ENCODE measurements around the gene ZG16.
A peak's percentile ranks its signal among the peaks of the same experiment; 100 is the strongest.
"Not testable (repeated sequence)": the region's sequence is repeated elsewhere in the genome, so short reads cannot be mapped to it uniquely, and the experiment has no call there.

ZG16 gene, protein sequence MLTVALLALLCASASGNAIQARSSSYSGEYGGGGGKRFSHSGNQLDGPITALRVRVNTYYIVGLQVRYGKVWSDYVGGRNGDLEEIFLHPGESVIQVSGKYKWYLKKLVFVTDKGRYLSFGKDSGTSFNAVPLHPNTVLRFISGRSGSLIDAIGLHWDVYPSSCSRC

DNA sequence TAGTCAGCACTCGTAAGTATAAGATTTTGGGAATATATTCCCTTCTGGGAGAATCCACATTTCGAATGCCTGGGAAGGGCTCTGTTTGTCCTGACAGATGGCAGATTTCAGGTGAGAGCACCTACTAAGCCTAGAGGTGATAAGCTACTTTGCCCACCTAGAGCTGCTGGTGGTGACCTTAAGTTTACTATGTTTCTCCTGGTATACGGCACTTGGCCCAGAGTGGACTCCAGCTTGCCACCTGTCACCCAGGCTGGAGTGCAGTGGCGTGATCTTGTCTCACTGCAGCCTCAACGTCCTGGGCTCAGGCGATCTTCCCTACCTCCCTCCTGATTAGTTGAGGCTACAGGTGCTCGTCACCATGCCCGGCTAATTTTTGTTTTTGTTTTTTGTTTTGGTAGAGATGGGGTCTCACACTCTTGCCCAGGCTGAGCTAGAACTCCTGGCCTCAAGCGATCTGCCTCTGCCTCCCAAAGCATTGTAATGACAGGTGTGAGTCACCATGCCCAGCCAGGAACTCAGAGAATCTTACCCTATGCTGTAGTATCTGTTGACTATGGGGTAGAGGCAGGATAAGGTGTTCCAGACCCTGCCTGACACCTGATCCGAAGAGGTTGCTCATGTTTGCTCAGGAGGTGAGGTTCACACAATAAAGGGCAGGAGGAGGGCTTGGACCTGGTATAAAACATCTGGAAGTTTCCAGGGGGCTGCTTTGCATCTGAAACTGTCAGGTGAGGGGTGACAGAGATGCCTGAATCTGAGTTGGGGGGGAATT is at the start of gene ZG16:
TSS of gene ZG16 (plus strand) at position 681 of the 775 bp plus-strand sequence. CDS start 1,011 bp downstream, outside the sequence.
- DNase-seq, result no peak

- DNase-seq, result no peak
Measured at GRCh38 chr16:29729116-29729521, 48.9 kb upstream of the ZG16 start.

GRCh38 chr16:29730649-29731048 is 47.4 kb upstream of the ZG16 start:
- no peak for DNase-seq

- DNase-seq, result peak; percentile 17
Measured at GRCh38 chr16:29731768-29732601, 46.1 kb upstream of the ZG16 start.

GRCh38 chr16:29734786-29735185 is 43.3 kb upstream of the ZG16 start:
- no peak for DNase-seq

- DNase-seq, result no peak
Measured at GRCh38 chr16:29736112-29736511, 41.9 kb upstream of the ZG16 start.

DNA sequence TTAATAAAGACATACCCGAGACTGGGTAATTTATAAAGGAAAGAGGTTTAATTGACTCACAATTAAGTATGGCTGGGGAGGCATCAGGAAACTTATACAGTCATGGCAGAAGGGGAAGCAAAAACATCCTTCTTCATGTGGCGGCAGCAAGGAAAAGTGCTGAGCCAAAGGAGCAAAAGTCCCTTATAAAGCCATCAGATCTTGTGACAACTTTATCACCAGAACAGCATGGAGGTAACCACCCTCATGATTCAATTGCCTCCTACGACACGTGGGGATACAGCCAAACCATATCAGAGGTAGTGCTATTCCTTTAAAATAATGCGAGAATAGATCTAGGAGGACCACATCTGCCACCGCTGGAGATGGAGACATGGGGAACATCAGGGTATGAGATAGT is 41.3 kb upstream of the ZG16 start:
- DNase-seq, result no peak

DNA sequence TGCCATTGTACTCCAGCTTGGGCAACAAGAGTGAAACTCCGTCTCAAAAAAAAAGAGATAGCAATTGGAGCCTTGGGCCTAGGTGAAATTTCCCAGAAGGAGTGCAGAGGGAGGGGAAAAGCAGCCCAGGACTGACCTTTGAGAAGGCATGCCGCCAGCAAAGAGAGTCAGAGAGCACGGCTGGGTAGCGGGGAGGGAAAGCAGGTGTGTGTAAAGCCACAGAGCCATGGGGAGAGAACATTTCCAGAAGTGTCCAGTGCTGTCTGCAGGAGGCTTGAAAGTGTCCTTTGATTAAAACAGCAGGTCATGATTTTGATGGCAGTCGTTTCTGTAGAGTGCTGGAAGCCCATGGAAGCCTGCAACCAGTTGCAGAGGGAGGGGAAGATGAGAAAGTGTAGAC is 40.3 kb upstream of the ZG16 start:
- no peak for DNase-seq

DNA sequence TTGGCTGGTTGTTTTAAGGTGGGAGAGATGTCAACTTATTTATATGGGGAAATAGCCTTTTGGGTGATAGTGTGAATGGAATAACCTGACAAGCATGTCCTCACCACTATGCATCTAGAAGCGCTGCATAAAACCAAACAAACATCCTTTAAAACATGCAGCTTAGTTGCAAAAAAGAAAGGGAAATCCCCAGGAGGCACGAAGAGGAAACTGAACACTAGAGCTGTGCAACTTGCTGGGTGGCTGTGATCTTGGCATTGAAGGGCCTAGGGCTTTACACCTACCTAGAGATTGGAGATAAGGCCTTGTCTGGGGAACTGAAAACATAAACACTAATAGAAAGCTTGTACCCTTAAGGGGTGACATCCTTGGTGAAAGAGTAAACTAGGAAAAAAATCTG is 39.5 kb upstream of the ZG16 start:
- peak; percentile 67 for DNase-seq

GRCh38 chr16:29739927-29740629 is 38.0 kb upstream of the ZG16 start:
- not testable (repeated sequence) for DNase-seq

DNA sequence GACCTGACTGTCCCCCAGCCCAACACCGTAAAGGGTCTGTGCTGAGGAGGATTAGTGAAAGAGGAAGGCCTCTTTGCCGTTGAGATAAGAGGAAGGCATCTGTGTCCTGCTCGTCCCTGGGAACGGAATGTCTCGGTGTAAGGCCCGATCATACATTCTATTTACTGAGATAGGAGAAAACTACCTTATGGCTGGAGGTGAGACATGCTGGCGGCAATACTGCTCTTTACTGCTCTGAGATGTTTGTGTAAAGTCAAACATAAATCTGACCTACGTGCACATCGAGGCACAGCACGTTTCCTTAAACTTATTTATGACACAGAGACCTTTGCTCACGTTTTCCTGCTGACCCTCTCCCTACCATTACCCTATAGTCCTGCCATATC is 37.4 kb upstream of the ZG16 start:
- DNase-seq, result not testable (repeated sequence)

DNA sequence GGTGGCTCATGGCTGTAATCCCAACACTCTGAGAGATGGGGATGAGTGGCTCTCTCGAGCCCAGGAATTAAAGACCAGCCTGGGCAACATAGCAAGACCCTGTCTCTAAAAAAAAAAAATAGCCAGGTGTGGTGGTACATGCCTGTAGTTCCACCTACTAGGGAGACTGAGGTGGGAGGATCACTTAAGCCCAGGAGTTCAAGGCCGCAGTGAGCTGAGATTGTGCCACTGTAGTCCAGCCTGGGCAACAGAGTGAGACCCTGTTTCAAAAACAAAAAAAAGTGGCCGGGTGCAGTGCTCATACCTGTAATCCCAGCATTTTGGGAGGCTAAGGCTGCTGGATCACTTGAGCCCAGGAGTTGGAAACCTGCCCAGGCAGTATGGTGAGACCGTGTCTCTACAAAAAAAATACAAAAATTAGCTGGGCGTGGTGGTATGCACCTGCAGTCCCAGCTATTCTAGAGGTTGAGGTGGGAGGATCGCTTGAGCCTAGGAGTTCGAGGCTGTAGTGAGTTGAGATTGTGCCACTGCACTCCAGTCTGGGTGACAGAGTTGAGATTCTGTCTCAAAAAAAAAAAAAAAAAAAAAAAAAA is 35.3 kb upstream of the ZG16 start:
- no peak for DNase-seq

GRCh38 chr16:29743475-29743826 is 34.6 kb upstream of the ZG16 start:
- DNase-seq, result no peak

- peak; percentile 60 for DNase-seq
Measured at GRCh38 chr16:29743827-29744531, 34.1 kb upstream of the ZG16 start.

- DNase-seq, result peak; percentile 24
Measured at GRCh38 chr16:29744541-29745101, 33.4 kb upstream of the ZG16 start.

DNA sequence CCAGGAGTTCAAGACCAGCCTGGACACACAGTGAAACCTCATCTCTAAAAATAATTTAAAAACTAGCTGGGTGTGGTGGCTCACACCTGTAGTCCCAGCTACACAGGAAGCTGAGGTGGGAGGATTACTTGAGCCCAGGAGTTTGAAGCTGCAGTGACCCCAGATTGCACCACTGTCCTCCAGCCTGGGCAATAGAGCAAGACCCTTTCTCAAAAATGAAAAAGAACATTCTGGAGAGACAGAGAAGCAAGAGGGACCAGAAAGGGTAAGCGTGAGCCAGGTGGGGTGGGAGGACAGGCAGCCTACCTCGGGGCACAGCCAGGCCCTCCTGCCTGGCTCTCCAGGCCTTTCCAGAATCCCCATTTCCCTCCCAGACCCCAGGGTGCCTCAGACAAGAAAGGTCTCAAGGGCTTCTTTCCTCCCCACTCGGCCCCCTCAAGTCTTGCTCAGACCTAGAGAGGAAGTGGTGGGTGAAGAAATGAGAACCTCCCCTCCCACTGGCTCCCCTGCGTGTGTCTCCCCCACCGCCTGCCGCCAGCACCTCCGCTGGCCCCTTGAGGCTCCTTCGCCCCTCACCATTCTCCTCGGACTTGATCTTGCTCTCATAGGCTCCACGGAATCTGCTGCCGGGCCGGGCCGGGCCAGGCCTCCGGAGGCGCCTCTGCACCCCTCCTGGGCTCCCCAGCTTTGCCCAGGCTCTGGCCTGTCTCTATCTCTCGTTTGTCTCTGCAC is 32.8 kb upstream of the ZG16 start:
- DNase-seq, result peak; percentile 65

GRCh38 chr16:29745853-29746345 is 32.2 kb upstream of the ZG16 start, which contains the start of gene C16orf54:
C16orf54 (minus strand) TSS chr16:29745990; CDS start chr16:29744951, 1,039 bp downstream.
- peak; percentile 92 for DNase-seq

DNA sequence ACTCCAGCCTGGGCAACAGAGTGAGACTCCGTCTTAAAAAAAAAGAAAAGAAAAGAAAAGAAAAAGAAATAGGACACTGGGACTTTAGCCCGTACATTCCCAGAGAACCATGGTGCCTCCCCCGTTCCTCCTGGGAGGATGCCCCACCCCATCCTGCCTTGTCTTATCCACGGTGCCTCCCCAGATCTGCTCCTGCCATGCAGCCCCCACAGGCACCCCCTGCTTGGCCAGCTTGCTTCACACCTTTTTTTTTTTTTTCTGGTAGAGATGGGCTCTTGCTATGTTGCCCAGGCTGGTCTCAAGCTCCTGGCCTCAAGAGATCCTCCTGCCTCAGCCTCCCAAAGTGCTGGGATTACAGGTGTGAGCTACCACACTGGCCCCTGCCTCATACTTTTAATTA is 31.5 kb upstream of the ZG16 start:
- not testable (repeated sequence) for DNase-seq

DNA sequence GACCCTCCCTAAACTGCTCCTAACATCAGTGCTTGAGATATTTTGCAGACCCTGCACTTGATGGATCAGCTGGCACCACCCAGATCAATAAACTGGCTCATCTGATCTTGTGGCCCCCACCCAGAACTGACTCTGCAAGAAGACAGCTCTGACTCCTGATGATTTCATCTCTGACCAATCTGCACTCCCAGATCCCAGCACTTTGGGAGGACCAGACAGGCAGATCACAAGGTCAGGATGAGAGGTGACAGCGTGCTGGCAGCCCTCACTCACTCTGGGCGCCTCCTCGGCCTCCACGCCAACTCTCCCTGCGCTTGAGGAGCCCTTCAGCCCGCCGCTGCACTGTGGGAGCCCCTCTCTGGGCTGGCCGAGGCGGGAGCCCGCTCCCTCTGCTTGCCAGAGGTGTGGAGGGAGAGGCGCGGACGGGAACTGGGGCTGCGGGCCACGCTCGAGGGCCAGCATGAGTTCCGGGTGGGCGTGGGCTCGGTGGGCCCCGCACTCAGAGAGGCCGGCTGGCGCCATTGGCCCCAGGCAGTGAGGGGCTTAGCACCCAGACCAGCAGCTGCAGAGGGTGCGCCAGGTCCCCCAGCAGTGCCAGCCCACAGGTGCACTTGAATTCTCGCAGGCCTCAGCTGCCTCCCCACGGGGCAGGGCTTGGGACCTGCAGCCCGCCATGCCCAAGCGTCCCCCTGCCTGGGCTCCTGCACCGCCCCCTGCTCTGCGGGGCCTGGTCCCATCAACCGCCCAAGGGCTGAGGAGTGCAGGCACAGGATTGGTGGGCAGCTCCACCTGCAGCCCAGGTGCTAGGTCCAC is 29.9 kb upstream of the ZG16 start:
- DNase-seq, result no peak

DNA sequence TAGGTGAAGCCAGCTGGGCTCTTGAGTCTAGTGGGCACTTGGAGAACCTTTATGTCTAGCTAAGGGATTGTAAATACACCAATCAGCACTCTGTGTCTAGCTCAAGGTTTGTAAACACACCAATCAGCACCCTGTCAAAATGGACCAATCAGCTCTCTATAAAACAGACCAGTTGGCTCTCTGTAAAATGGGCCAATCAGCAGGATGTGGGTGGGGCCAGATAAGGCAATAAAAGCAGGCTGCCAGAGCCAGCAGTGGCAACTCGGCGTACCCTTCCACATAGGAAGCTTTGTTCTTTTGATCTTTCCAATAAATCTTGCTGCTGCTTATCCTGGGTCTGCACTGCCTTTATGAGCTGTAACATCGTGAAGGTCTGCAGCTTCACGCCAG is 29.3 kb upstream of the ZG16 start:
- not testable (repeated sequence) for DNase-seq

Measured in CD4-positive, alpha-beta T cell treated with Interleukin-6 for 4 hours (primary cell).